ENCODE results near the gene ZNF367. TPM values are rescaled to one million over a fixed set of nuclear protein-coding genes. Genes with fewer than 3 reads are reported as not detected.

Gene ZNF367
- total and polyA plus RNA-seq, 3 experiments from 2014 or later = 1.5 to 51.9 (median 47.8) TPM

DNA sequence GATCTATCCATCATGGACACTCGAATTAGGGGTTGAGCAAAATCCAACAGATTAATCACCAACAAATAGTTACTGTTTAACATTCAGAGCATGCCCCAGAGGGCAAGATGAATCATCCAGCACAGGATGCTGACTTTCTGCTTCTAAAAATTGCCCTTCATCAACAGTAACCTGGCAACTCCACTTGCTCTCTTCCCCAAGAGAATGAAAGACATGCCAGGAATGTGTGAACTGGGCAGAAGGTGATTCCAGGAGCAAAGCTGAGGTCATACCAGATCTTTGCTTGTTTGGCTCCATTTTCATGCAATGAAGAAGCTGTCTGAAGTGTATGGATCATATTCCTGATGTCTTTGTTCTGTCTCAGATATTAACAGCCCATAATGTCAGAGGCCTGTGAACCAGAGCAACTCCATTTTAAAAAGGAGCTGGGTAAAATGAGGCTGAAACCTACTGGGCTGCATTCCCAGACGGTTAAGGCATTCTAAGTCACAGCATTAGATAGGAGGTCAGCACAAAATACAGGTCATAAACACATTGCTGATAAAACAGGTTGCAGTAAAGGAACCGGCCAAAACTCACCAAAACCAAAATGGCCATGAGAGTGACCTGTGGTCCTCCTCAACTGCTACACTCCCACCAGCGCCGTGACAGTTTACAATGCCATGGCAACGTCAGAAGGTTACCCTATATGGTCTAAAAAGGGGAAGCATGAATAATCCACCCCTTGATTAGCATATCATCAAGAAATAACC is 2.5 kb upstream of the ZNF367 start:
- Histone ChIP-seq H3K27me3 (ENCODE audit: insufficient read depth, low read length, poor library complexity, severe bottlenecking) (no peaks in the 10 kb centered on the region), H3K9me3 (ENCODE audit: low read length) (no peaks in the 10 kb centered on the region), H3K4me3 (ENCODE audit: low read length) (no peak overlapping the region), H3K36me3 (ENCODE audit: insufficient read depth, low read length) (no peaks in the 10 kb centered on the region), H3K4me1 (ENCODE audit: insufficient read depth, low read length) (peaks cover 31% of the 10 kb centered on the region), H3K27ac (ENCODE audit: low read depth, low read length) (peak overlapping the region; percentile 86)
- Mint-ChIP-seq H3K27ac (peak overlapping the region; percentile 54 to 96 (median 76)), H3K4me3 (peak overlapping the region in 4 of 7 donors; percentile 77 to 97 (median 91)), H3K27me3 (peaks cover 0 to 3% of the 10 kb centered on the region in 2 donors), H3K9me3 (no peaks in the 10 kb centered on the region), H3K36me3 (peaks cover 0 to 10% (median 0%) of the 10 kb centered on the region in 3 donors), H3K4me1 (peaks cover 28 to 35% (median 32%) of the 10 kb centered on the region in 3 donors)
- CTCF ChIA-PET = interaction anchor here (1.3 kb wide), 1 partner anchor 12 kb away, joined by 4 read pairs; no protein-coding TSS in a partner anchor
- POLR2A ChIA-PET = interaction anchor here (0.6 to 1.1 kb wide), 2 partner anchors 29 to 454 kb away, joined by 3 read pairs; no protein-coding TSS in a partner anchor
- DNase-seq = no peak

DNA sequence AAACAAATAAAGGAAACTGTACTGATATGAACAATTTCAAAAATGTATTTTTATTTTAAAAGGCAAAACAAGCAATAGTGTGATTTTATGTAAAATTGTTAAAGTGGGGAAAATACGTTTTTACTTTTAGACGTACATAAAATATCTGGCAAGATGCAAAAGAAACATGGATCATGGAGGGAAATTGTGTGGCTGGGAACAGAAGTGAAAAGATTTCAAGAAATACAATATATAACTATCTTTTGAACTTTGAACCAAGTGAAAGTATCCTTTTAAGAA is 1.5 kb upstream of the ZNF367 start:
- POLR2A ChIA-PET = interaction anchor here (0.5 to 2.3 kb wide), 3 partner anchors 21 to 33 kb away, joined by 3 to 9 read pairs (median 6); partner anchors contain the start of gene HABP4
- Mint-ChIP-seq H3K27ac (peak overlapping the region; percentile 69 to 96 (median 80)), H3K36me3 (peaks cover 0 to 10% (median 0%) of the 10 kb centered on the region in 3 donors), H3K27me3 (peaks cover 0 to 3% of the 10 kb centered on the region in 2 donors), H3K4me3 (peak overlapping the region; percentile 77 to 97 (median 91)), H3K9me3 (no peaks in the 10 kb centered on the region), H3K4me1 (peaks cover 24 to 28% (median 26%) of the 10 kb centered on the region in 3 donors)
- H3K9me3 ChIP-seq (ENCODE audit: low read length) = no peaks in the 10 kb centered on the region
- H3K27ac ChIP-seq (ENCODE audit: low read depth, low read length) = peak overlapping the region; percentile 86
- no peaks in the 10 kb centered on the region for H3K27me3 ChIP-seq (ENCODE audit: insufficient read depth, low read length, poor library complexity, severe bottlenecking)
- H3K4me3 ChIP-seq (ENCODE audit: low read length) = no peak overlapping the region
- H3K4me1 ChIP-seq (ENCODE audit: insufficient read depth, low read length) = peaks cover 24% of the 10 kb centered on the region
- no peaks in the 10 kb centered on the region for H3K36me3 ChIP-seq (ENCODE audit: insufficient read depth, low read length)
- CTCF ChIA-PET = interaction anchor here (1.3 to 2.2 kb wide), 3 partner anchors 22 to 32 kb away, joined by 4 to 5 read pairs (median 4); partner anchors contain the start of gene HABP4
- no peak for DNase-seq

DNA sequence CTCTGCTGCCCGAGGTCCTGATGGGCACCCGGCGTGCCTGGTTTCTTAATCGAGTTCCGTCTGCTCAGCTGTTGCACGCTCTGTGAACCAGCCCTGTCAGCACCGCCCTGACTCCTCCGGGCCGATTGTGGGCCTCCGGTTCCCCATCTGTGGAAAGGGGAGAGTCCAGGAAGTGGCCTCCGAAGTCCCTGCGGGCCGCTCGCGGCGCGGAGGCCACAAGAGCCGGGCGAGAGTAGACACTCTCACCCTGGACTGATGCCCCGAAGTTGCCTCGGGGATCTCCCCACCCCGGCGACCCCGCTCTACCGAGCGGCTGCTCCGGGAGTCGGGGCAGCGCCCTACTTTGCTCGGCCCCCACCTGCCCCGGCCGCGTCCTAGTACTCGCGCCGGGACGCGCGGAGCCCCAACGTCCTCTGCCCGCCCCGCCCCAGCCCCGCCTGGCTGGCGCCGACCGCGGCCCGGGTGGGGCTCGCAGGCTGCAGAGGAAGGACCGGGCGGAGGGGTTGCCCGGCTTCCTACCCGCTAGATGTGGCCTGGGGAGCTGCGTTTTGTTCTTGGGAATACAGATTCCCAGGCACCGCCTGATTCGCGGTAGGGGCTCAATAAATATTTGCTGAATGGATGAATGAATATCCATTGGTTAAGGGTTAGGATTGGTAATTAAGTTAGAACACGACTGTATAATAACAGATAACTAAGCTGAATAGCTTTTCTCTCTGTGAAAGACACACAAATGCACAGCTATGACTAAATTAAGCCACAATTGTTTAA is 935 bp upstream of the ZNF367 start:
- Mint-ChIP-seq H3K27me3 (peaks cover 0 to 3% of the 10 kb centered on the region in 2 donors), H3K36me3 (peaks cover 0 to 10% (median 0%) of the 10 kb centered on the region in 3 donors), H3K4me1 (peaks cover 25 to 29% (median 28%) of the 10 kb centered on the region in 3 donors), H3K9me3 (no peaks in the 10 kb centered on the region), H3K4me3 (peak overlapping the region; percentile 90 to 97 (median 91)), H3K27ac (peak overlapping the region; percentile 87 to 96 (median 92))
- H3K9me3 ChIP-seq (ENCODE audit: low read length) = no peaks in the 10 kb centered on the region
- H3K4me1 ChIP-seq (ENCODE audit: insufficient read depth, low read length) = peaks cover 29% of the 10 kb centered on the region
- no peaks in the 10 kb centered on the region for H3K27me3 ChIP-seq (ENCODE audit: insufficient read depth, low read length, poor library complexity, severe bottlenecking)
- ChIA-PET CTCF (interaction anchor here (1.3 to 2.2 kb wide), 3 partner anchors 22 to 32 kb away, joined by 4 to 5 read pairs (median 4); partner anchors contain the start of gene HABP4), POLR2A (interaction anchor here (0.5 to 2.3 kb wide), 3 partner anchors 20 to 33 kb away, joined by 3 to 9 read pairs (median 6); partner anchors contain the start of gene HABP4)
- DNase-seq = peak in 4 of 5 donors; percentile 40 to 67 (median 58)
- H3K36me3 ChIP-seq (ENCODE audit: insufficient read depth, low read length) = no peaks in the 10 kb centered on the region
- peak overlapping the region; percentile 80 for H3K4me3 ChIP-seq (ENCODE audit: low read length)
- H3K27ac ChIP-seq (ENCODE audit: low read depth, low read length) = peak overlapping the region; percentile 86

DNA sequence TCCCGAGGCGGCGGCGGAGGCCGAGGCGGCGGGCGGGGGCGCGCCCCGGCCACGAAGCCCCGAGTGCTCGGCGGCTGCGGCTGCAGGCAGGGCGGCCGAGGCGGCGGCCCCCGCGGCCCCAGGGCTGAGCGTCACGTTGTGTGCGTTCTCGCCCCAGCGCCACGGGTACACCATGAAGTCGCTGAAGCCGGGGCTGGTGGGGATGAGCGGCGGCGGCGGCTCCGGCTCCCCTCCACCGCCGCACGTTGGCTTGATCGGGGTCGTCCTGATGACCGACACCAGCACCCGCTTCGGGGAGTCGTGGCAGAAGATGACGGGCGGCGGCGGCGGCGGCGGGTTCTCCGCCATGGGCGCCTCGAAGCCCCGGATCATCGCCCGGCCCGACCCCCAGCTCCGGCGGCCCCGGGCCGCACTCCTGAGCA is 498 bp downstream of the ZNF367 start:
- peaks cover 43% of the 10 kb centered on the region for H3K4me1 ChIP-seq (ENCODE audit: insufficient read depth, low read length)
- no peaks in the 10 kb centered on the region for H3K9me3 Mint-ChIP-seq

DNA sequence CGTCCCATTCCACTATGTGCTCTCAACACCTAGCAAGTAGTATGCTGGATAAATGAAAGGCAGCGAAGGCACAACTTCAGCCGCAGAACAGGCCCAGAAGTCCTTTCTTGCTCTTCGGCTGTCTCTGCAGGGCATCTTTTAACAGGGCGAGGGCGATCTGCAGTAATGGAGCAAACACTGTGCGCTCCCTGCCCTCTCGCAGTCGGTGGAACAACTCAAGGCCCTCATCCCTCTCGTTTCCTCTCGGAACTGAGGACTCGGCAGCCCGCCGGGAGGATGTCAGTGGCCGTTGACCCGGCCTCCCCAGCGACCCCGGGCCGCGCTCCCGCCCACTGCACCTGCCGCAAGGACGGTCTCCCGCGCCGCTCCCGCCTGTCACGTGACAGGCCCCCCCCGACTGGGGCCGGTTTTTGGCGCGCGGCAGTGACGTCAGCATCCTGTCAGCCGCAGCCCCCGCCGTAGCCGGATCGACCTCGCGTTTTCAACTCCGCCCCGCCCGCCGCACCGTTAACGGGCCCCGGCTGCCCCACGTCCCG is 1.1 kb downstream of the ZNF367 start:
- H3K27ac ChIP-seq (ENCODE audit: low read depth, low read length) = peak overlapping the region; percentile 90
- DNase-seq = peak; percentile 86 to 94 (median 90)
- no peaks in the 10 kb centered on the region for H3K36me3 ChIP-seq (ENCODE audit: insufficient read depth, low read length)
- Mint-ChIP-seq H3K27me3 (no peaks in the 10 kb centered on the region), H3K36me3 (peaks cover 0 to 10% (median 0%) of the 10 kb centered on the region in 3 donors), H3K4me3 (peak overlapping the region; percentile 89 to 95 (median 91)), H3K4me1 (peaks cover 42 to 48% (median 47%) of the 10 kb centered on the region in 3 donors), H3K27ac (peak overlapping the region; percentile 92 to 99 (median 96)), H3K9me3 (no peaks in the 10 kb centered on the region)
- ChIA-PET CTCF (interaction anchor here (0.6 to 1.6 kb wide), 5 partner anchors 18 to 149 kb away, joined by 3 to 8 read pairs (median 3); no protein-coding TSS in a partner anchor), POLR2A (interaction anchor here (0.9 to 1.9 kb wide), 7 partner anchors 18 to 239 kb away, joined by 3 to 12 read pairs (median 4); partner anchors contain the start of gene HABP4)
- peaks cover 43% of the 10 kb centered on the region for H3K4me1 ChIP-seq (ENCODE audit: insufficient read depth, low read length)
- no peaks in the 10 kb centered on the region for H3K9me3 ChIP-seq (ENCODE audit: low read length)
- no peaks in the 10 kb centered on the region for H3K27me3 ChIP-seq (ENCODE audit: insufficient read depth, low read length, poor library complexity, severe bottlenecking)
- H3K4me3 ChIP-seq (ENCODE audit: low read length) = peak overlapping the region; percentile 75

More for the DNA sequence above, 498 bp downstream of the ZNF367 start:
- Mint-ChIP-seq H3K27me3 (no peaks in the 10 kb centered on the region), H3K4me3 (peak overlapping the region; percentile 82 to 97 (median 90)), H3K27ac (peak overlapping the region in 5 of 8 donors; percentile 81 to 96 (median 89)), H3K4me1 (peaks cover 38 to 43% (median 42%) of the 10 kb centered on the region in 3 donors), H3K36me3 (peaks cover 0 to 10% (median 0%) of the 10 kb centered on the region in 3 donors)
- Histone ChIP-seq H3K27me3 (ENCODE audit: insufficient read depth, low read length, poor library complexity, severe bottlenecking) (no peaks in the 10 kb centered on the region), H3K4me3 (ENCODE audit: low read length) (peak overlapping the region; percentile 77), H3K36me3 (ENCODE audit: insufficient read depth, low read length) (no peaks in the 10 kb centered on the region), H3K9me3 (ENCODE audit: low read length) (no peaks in the 10 kb centered on the region), H3K27ac (ENCODE audit: low read depth, low read length) (peak overlapping the region; percentile 86)
- POLR2A ChIA-PET = interaction anchor here (0.6 to 2.3 kb wide), 6 partner anchors 18 to 436 kb away, joined by 3 to 9 read pairs (median 4); partner anchors contain the start of gene HABP4
- CTCF ChIA-PET = interaction anchor here (2.2 kb wide), 1 partner anchor 24 kb away, joined by 5 read pairs; no protein-coding TSS in a partner anchor
- DNase-seq = no peak

DNA sequence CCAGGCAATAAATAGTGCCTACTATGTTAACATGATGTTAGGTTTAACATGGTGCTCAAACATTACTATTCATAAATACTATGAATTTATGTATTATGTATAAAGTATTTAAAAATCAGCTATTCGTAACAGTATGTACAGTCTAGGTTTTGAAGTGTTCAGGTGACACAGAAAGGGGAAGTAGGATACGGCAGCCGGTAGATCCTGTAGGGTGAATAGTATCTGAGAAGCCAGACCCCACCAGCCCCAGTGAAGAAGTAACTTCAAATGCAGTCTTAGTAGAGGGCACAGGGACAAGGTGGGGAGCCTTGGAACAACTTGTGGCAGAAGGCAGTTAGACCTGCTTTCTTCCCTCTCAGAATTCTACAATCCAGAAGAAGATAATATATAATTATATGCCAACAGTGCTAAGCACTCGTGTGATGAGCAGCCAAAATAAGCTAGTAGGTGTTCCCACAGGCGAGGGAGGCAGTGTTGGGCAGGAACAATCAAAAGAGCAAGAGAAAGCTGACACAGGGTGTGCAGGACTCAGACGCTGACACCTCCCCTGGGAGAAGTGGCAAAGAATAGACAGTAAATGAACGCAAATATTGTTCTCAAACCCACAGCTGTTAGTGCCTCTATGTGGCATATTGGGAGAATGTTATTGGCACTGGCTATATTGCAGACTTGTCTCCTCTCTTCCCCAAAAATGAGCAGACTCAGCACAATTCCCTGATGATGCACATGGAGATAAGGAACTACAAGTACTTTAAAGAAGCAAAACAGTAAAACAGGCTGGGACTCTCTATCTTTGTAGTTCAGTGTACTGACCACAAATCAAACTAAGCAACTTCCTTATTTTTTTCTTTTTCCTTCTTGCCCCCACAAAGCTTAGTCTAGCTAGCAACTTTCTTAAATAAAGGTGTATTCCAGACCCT is 4.6 kb downstream of the ZNF367 start:
- Histone ChIP-seq H3K9me3 (ENCODE audit: low read length) (no peaks in the 10 kb centered on the region), H3K4me1 (ENCODE audit: insufficient read depth, low read length) (peaks cover 34% of the 10 kb centered on the region), H3K36me3 (ENCODE audit: insufficient read depth, low read length) (no peaks in the 10 kb centered on the region), H3K4me3 (ENCODE audit: low read length) (peak overlapping the region; percentile 11), H3K27me3 (ENCODE audit: insufficient read depth, low read length, poor library complexity, severe bottlenecking) (no peaks in the 10 kb centered on the region), H3K27ac (ENCODE audit: low read depth, low read length) (no peak overlapping the region)
- H3K27ac Mint-ChIP-seq = peak overlapping the region; percentile 61 to 97 (median 88)
- H3K27me3 Mint-ChIP-seq = no peaks in the 10 kb centered on the region
- no peaks in the 10 kb centered on the region for H3K9me3 Mint-ChIP-seq
- H3K4me3 Mint-ChIP-seq = peak overlapping the region; percentile 66 to 89 (median 75)
- peaks cover 33 to 50% (median 47%) of the 10 kb centered on the region in 3 donors for H3K4me1 Mint-ChIP-seq
- peaks cover 0 to 8% (median 0%) of the 10 kb centered on the region in 3 donors for H3K36me3 Mint-ChIP-seq
- CTCF ChIA-PET = interaction anchor here (0.8 to 1.4 kb wide), 3 partner anchors 15 to 96 kb away, joined by 3 to 6 read pairs (median 4); partner anchors contain the start of gene SLC35D2
- POLR2A ChIA-PET = interaction anchor here (0.6 to 1.1 kb wide), 3 partner anchors 36 to 153 kb away, joined by 3 to 4 read pairs (median 3); partner anchors contain the start of gene HABP4
- DNase-seq = peak in 1 of 5 donors; percentile 26

Data from CD8-positive, alpha-beta memory T cell (primary cell).